Measurements from ENCODE around the gene ACSBG1.

ACSBG1 gene

DNA sequence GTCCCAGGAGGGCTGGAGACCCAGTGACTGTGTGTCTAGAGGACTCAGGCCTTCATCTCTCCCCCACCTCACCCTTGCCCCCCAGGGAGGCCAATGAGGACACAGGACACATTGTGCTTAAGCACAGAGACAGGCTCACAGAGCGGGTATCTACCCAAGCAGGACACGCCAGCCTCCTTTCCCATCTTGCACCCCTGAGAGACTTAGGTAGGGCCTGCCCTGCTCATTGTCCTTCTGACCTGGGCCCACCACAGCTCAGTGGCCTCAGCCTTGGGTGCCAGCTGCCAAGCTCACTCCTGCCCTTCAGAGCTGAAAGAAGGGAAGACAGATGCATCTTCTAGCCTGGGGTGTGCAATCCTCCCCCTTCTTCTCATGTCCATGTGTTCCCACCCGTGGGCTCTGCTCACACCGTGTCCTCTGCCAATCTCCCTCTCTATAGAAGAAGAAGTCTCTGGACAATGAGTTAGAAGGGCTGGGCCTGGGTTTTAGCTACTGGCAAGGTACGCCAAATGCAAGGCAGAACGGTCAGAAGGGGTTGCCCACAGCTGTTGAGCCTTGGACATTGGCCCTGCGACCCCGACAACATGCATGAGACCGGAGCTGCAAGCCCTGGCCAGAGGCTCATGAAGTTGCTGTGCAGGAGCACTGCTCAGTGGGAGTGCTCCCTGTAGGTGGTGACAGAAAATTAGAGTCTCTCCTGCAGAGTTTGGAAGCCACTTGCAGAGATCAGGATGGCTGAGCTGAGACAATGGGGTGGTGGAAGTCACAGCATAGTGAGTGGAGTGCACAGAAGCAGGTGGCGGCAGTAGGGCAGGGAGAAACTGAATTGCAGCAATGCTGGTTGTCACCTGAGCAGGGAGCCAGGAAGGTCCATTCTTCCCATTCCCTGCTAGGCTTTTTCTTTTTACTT lies 32.8 kb downstream of the ACSBG1 start:
- DNase-seq = no peak

- no peak for DNase-seq
Measured at GRCh38 chr15:78200276-78200930, 34.0 kb downstream of the ACSBG1 start.

- no peak for DNase-seq
Measured at GRCh38 chr15:78197632-78198031, 36.7 kb downstream of the ACSBG1 start.

GRCh38 chr15:78195735-78196201 lies 38.6 kb downstream of the ACSBG1 start:
- no peak for DNase-seq

- DNase-seq = no peak
Measured at GRCh38 chr15:78194568-78194925, 39.8 kb downstream of the ACSBG1 start.

DNA sequence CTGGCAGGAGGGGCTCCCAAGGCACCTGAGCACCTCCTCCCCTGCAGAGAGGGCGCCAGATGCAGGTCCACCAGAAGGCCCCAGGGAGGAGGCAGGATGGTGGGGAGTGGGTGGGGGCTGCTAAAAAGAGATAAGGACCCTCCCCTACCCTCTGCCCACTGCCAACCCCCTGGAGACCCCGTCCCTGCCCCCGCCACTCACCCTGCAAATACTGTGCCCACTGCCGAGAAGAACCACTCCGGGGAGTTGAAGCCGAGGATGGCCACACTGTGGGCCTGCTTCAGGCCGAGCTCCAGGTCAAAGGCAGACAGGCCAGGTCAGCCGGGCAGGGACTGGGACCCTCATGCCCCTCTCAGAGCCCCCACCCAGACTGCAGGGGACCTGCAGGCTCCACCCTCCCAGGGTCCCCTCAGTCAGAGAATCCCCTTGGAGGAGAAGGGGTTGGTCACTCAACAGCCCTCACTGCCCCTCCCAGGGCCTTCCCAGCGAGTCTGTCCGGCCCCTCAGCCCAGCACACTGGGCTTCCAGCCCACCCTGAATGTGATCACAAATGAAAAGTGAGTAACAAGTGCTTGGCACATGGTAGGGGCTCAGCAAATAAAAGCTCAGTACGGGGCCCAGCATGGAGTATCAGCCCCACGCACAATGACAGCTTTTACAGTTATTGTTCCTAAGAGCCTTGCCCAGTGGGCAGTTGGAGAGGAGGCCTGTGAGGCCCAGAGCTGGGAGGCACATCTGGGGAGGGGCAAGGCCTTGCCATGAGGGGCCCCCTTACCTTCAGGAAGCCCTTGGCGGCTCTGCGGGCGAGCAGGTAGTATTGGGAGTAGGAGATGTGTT lies 40.4 kb downstream of the ACSBG1 start:
- no peak for DNase-seq

- no peak for DNase-seq
Measured at GRCh38 chr15:78192826-78193594, 41.4 kb downstream of the ACSBG1 start.

GRCh38 chr15:78182821-78183220 lies 51.5 kb downstream of the ACSBG1 start:
- DNase-seq = no peak

- no peak for DNase-seq
Measured at GRCh38 chr15:78182336-78182700, 52.0 kb downstream of the ACSBG1 start.

GRCh38 chr15:78179906-78180305 lies 54.5 kb downstream of the ACSBG1 start:
- DNase-seq = no peak

- no peak for DNase-seq
Measured at GRCh38 chr15:78179286-78179840, 55.0 kb downstream of the ACSBG1 start.

DNA sequence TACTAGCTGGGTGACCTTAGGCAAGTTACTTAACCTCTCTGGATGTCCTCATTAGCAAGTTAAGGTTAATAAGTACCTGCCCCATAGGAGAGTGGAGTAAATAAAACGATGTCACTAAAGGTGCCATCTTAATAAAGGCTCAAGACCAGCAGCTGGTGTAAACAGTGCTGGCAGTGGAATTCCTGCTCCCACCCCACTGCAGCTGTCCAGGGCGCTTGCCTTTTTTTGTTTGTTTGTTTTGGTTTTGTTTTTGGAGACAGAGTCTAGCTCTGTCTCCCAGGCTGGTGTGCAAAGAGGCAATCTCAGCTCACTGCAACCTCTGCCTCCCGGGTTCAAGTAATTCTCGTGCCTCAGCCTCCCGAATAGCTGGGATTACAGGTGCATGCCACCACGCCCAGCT lies 56.3 kb downstream of the ACSBG1 start:
- no peak for DNase-seq

DNA sequence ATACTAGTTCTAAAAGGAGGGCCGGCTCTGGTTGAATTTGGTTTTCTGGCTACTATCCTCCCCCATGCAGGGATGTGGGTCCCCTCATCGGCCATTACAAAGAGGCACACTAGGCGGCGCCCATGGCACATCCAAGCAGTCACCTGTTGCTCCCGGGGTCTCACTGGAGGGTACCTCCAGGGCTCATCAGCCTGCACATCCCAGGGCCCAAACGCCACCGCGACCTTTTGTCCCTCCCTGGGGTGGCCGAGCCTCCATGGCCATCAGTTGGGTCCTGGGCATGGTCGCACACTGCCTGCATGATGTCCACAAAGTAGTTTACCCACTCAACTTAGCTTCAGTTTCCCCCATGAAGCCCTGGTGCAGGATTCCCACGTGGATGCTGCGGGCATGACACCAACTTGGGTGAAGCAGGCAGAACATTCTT lies 56.9 kb downstream of the ACSBG1 start:
- no peak for DNase-seq

GRCh38 chr15:78175330-78175729 lies 59.0 kb downstream of the ACSBG1 start:
- no peak for DNase-seq

DNA sequence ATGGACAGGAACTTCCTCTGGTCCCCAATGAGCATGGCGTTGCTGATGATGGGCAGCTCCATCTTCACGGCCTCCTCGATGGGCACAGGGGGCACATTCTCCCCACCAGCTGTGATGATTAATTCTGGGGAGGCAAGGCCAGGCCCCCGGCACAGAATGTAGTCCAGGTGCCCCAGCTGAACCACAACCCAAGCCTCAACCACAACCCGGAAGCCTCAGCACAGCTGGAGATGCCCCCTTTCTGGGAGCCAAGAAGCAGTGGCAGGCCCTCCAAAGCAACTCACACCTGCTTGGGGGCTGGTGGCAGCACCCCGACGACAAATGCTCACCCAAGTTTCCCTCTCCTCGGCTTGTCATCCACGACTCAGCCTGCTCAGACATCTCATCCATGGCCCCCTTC lies 60.0 kb downstream of the ACSBG1 start:
- no peak for DNase-seq

GRCh38 chr15:78171864-78172472 lies 62.4 kb downstream of the ACSBG1 start:
- no peak for DNase-seq

DNA sequence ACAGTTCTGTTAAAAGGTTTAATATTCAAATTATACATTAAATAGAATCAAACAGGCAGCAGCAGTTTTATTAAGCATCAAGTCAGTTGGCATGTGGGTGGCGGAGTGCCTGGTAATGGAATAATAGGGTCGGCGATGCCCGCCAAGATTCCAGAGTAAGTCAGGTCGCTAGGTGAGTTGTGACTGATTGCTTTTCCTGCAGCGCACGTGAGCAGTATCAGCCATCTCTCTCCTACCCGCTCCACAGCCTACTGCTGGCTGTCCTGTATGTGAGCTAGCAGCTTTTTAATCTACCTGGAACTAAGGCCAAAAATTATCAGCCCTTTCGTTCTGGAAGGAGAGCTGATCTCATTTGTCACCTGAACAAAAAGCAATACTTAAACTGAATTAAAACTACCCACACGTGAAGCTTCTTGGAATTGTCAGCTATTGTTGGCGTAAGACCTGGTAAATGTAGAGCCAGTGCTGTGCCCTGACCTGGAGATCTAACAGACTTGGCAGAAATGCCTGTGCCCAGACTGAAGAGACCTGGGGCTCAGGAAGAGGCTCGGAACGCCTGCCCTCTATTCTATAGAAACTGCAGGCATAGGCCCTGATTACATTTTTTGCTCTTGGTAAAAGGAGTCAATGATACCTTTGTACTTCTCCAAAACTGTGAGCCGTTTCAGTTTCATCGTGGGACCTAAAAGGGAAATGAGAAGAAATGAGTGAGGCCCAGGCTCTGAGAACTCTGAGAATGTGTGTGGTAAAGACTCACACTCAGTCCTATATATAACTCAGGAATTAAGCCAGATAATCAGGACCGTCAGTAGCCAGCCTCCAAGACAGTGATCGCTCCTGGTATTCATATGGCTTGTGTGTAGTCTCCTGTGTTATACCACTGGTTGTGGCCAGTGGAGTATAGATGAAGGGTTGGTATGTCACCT lies 63.3 kb downstream of the ACSBG1 start:
- no peak for DNase-seq

- no peak for DNase-seq
Measured at GRCh38 chr15:78168608-78169007, 65.8 kb downstream of the ACSBG1 start.

DNA sequence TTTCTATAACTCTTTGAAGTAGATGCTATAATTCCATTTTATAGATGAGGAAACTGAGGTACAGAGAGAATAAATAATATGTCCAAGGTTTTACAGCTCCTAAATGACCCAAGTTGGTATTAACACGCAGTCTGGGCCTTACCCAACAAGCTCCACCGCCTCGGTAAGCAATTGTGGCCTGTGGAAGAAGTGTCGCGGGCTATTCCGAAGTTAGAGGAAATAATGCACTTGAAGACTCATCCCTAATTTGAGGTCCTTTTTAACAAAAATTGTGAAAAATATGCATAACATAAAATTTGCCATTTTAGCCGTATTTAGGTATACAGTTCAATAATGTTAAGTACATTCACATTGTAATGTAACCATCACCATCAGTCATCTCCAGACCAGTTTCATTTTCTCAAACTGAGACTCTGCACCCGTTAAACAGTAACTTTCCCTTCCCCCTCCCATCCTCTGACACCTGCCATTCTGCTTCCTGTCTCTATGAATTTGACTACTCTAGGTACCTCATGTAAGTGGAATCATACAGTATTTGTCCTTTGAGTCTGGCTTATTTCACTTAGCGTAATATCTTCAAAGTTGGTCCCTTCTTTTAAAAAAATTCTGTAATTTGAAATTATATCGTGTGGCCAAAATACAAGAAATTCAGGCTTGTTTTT lies 67.0 kb downstream of the ACSBG1 start:
- no peak for DNase-seq

DNA sequence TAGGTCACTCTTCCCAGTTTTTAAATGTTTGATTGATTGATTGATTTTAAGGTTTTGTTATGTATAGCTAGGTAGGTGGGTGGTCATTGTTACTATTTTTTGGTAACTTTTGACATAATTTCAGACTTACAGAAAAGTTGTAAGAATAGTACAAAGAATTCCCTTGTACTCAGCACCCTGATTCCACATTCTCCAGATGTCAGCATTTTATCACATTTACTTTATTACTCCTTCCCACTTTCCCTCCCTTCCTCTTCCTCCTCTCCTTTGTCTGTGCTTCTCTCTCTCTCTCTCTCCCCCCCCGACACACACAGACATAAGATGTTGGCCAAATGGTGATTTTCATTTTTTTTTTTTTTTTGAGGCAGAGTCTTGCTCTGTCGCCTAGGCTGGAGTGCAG lies 70.4 kb downstream of the ACSBG1 start:
- no peak for DNase-seq

Data from HCEC 1CT (cell line).